Mesenchymal stem cell (in vitro differentiated cells and primary cell): ENCODE measurements around the gene SLC25A13.

Experiments
- DNase-seq: peaks from one replicate; pipeline ENCODE4 v3.0.0-alpha.2; 2013
- H2AFZ ChIP-seq: one replicate; pipeline ENCODE4 v1.6.1; 2013; ENCODE audit warnings: low read depth, mild to moderate bottlenecking, control low read depth, inconsistent platforms, low read length, moderate library complexity
- H2AK5ac ChIP-seq: 2 replicates; pipeline ENCODE4 v1.6.1; 2013; ENCODE audit warnings: low read length, moderate library complexity, mild to moderate bottlenecking, inconsistent platforms; ENCODE audit not compliant: severe bottlenecking
- H2BK120ac ChIP-seq: one replicate; pipeline ENCODE4 v1.6.1; 2013; ENCODE audit warnings: low read depth, mild to moderate bottlenecking, inconsistent platforms, low read length, moderate library complexity
- H2BK12ac ChIP-seq, 2 experiments: one replicate each; pipeline ENCODE4 v1.6.1; 2013; ENCODE audit warnings: inconsistent platforms in 2 of 2, low read length in 2 of 2, mild to moderate bottlenecking in 2 of 2, moderate library complexity in 2 of 2, control low read depth in 1 of 2
- H2BK15ac ChIP-seq: one replicate; pipeline ENCODE4 v1.6.1; 2013; ENCODE audit warnings: mild to moderate bottlenecking, low read depth, inconsistent platforms; ENCODE audit not compliant: poor library complexity, severe bottlenecking
- H2BK5ac ChIP-seq: 2 replicates; pipeline ENCODE4 v1.6.1; 2013; ENCODE audit warnings: low read depth, mild to moderate bottlenecking, low read length, control low read depth, inconsistent platforms; ENCODE audit not compliant: poor library complexity, severe bottlenecking
- H3K14ac ChIP-seq, 2 experiments: one replicate each; pipeline ENCODE4 v1.6.1; 2013; ENCODE audit warnings: inconsistent platforms in 2 of 2, low read length in 2 of 2, control low read depth in 1 of 2, mild to moderate bottlenecking in 1 of 2, moderate library complexity in 1 of 2
- H3K18ac ChIP-seq, 2 experiments: one replicate each; pipeline ENCODE4 v1.6.1; 2013; ENCODE audit warnings: inconsistent platforms in 2 of 2, low read length in 2 of 2, control low read depth in 1 of 2, low read depth in 1 of 2, mild to moderate bottlenecking in 1 of 2
- H3K23ac ChIP-seq, 2 experiments: one replicate each; pipeline ENCODE4 v1.6.1; 2013; ENCODE audit warnings: inconsistent platforms in 2 of 2, low read length in 2 of 2, mild to moderate bottlenecking in 2 of 2, moderate library complexity in 2 of 2, control low read depth in 1 of 2
- H3K27ac ChIP-seq: 2 replicates; pipeline ENCODE4 v1.5.1; 2013; ENCODE audit warnings: mild to moderate bottlenecking, moderate library complexity, low read length, control low read depth, inconsistent platforms; ENCODE audit not compliant: poor library complexity, severe bottlenecking
- H3K27me3 ChIP-seq, 2 experiments: 2 replicates each; pipeline versions ENCODE4 v1.6.1 to v1.7.0; 2013; ENCODE audit warnings: low read length in 2 of 2, mild to moderate bottlenecking in 2 of 2, moderate library complexity in 2 of 2, control low read depth in 1 of 2, inconsistent platforms in 1 of 2; ENCODE audit not compliant: control insufficient read depth in 1 of 2, insufficient read depth in 1 of 2
- H3K36me3 ChIP-seq, 2 experiments: 2 replicates each; pipeline versions ENCODE4 v1.6.1 to v1.7.0; 2013; ENCODE audit warnings: low read length in 2 of 2, control low read depth in 1 of 2, inconsistent platforms in 1 of 2, low read depth in 1 of 2, mild to moderate bottlenecking in 1 of 2; ENCODE audit not compliant: insufficient read depth in 2 of 2, control insufficient read depth in 1 of 2
- H3K4ac ChIP-seq, 2 experiments: one replicate each; pipeline ENCODE4 v1.6.1; 2013; ENCODE audit warnings: inconsistent platforms in 2 of 2, low read length in 2 of 2, mild to moderate bottlenecking in 2 of 2, moderate library complexity in 2 of 2, control low read depth in 1 of 2, low read depth in 1 of 2
- H3K4me1 ChIP-seq: 2 replicates; pipeline ENCODE4 v1.6.1; 2013; ENCODE audit warnings: low read depth, low read length, control low read depth; ENCODE audit not compliant: control insufficient read depth, insufficient read depth
- H3K4me2 ChIP-seq: 2 replicates; pipeline ENCODE4 v1.6.1; 2013; ENCODE audit warnings: low read length, mild to moderate bottlenecking, inconsistent platforms; ENCODE audit not compliant: poor library complexity, severe bottlenecking
- H3K4me3 ChIP-seq, 2 experiments: 2 replicates each; pipeline versions ENCODE4 v1.5.1 to v1.7.0; 2013; ENCODE audit warnings: low read length in 2 of 2, mild to moderate bottlenecking in 2 of 2, control low read depth in 1 of 2, low read depth in 1 of 2; ENCODE audit not compliant: insufficient read depth in 1 of 2
- H3K79me1 ChIP-seq: replicated peaks from 2 replicates; pipeline ENCODE4 v1.6.1; 2013; ENCODE audit warnings: mild to moderate bottlenecking, control low read depth, low read length, inconsistent platforms; ENCODE audit not compliant: poor library complexity, severe bottlenecking
- H3K9ac ChIP-seq: 2 replicates; pipeline ENCODE4 v1.7.0; 2013; ENCODE audit warnings: mild to moderate bottlenecking, low read length, moderate library complexity
- H3K9me3 ChIP-seq: 2 replicates; pipeline ENCODE4 v1.7.0; 2013; ENCODE audit warnings: mild to moderate bottlenecking, low read length; ENCODE audit not compliant: control insufficient read depth
- H4K8ac ChIP-seq: one replicate; pipeline ENCODE4 v1.6.1; 2013; ENCODE audit warnings: inconsistent platforms, mild to moderate bottlenecking, low read length, moderate library complexity
- H4K91ac ChIP-seq: one replicate; pipeline ENCODE4 v1.6.1; 2013; ENCODE audit warnings: mild to moderate bottlenecking, low read length, inconsistent platforms
- WGBS: methylation state at CpG from one replicate; pipeline ENCODE4 v1.1.7; 2013; ENCODE audit warnings: mixed read lengths; 5-methylcytosine and 5-hydroxymethylcytosine counted together

The SLC25A13 gene

DNA sequence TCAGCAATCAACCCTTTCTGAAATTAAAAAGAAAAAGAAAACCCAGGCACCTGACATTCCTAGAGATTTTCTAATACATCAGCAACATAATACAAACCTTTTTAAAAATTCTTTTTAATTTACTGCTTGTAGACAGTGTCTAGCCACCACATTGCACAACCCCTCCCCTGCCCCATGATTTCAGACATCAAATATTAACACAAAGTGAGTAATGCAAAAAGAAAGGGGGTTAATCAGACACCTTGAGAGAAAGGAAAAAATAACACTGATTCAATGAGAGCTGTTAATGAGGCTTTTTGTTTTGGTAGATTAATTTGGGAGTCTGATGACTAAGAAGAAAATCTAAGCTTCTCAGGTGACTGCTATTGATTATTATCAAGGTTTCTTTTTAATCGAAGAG lies 55.3 kb downstream of the SLC25A13 start:
- Histone ChIP-seq H3K4me2 (no peak overlapping the region), H3K4ac (no peak overlapping the region)

DNA sequence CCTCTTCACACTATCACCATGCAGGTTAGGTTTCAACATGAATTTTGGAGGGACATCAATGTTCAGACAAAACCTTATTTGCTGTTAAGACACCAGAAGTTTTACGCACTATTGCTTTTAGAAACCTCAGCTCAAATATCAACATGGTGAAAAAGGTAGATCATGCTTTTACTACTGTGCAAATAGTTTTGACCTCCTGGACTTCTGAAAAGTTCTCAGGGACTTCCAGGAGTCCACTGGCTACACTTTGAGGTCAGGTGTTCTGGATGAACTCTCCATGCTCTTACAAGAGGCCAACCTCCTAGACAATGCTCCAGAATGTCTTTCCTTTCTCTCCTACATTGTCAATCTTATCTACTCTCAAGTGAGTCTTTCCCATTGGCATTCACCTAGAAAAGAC lies 55.9 kb downstream of the SLC25A13 start:
- Histone ChIP-seq H2BK5ac (no peak overlapping the region), H3K23ac (no peak overlapping the region), H2BK120ac (no peak overlapping the region), H3K14ac (no peak overlapping the region), H3K4me3 (no peak overlapping the region), H2BK15ac (no peak overlapping the region), H2BK12ac (no peak overlapping the region), H3K4me1 (no peaks in the 10 kb centered on the region), H3K9ac (no peak overlapping the region), H2AK5ac (no peak overlapping the region), H3K79me1 (peaks cover 21% of the 10 kb centered on the region), H3K36me3 (peaks cover 5 to 15% of the 10 kb centered on the region in 2 experiments), H3K18ac (no peak overlapping the region), H2AFZ (no peak overlapping the region), H4K8ac (no peak overlapping the region), H3K27me3 (no peaks in the 10 kb centered on the region), H4K91ac (no peak overlapping the region), H3K9me3 (no peaks in the 10 kb centered on the region), H3K4me2 (no peak overlapping the region), H3K27ac (no peak overlapping the region), H3K4ac (no peak overlapping the region)
- no peak for DNase-seq
- 100% methylated on average over 1 of the region's 1 CpG for WGBS

More for the DNA sequence above, 55.3 kb downstream of the SLC25A13 start:
- peaks cover 5 to 15% of the 10 kb centered on the region in 2 experiments for H3K36me3 ChIP-seq
- no peak overlapping the region for H2AK5ac ChIP-seq
- H4K91ac ChIP-seq: no peak overlapping the region
- H2BK120ac ChIP-seq: no peak overlapping the region
- no peak overlapping the region for H3K23ac ChIP-seq
- no peak overlapping the region for H2BK15ac ChIP-seq
- DNase-seq: no peak
- no CpG with 5 or more reads among the region's 1 CpG for WGBS
- H3K9me3 ChIP-seq: no peaks in the 10 kb centered on the region
- no peak overlapping the region for H3K18ac ChIP-seq
- no peak overlapping the region for H3K14ac ChIP-seq
- no peak overlapping the region for H3K27ac ChIP-seq
- no peak overlapping the region for H2BK5ac ChIP-seq
- H4K8ac ChIP-seq: no peak overlapping the region
- H2BK12ac ChIP-seq: no peak overlapping the region
- H3K4me1 ChIP-seq: no peaks in the 10 kb centered on the region
- no peak overlapping the region for H2AFZ ChIP-seq
- no peak overlapping the region for H3K4me3 ChIP-seq
- peaks cover 21% of the 10 kb centered on the region for H3K79me1 ChIP-seq
- H3K27me3 ChIP-seq: no peaks in the 10 kb centered on the region
- H3K9ac ChIP-seq: no peak overlapping the region

GRCh38 chr7:96253964-96254363 lies 67.9 kb downstream of the SLC25A13 start:
- Histone ChIP-seq H3K4ac (no peak overlapping the region), H2BK12ac (no peak overlapping the region), H4K91ac (no peak overlapping the region), H4K8ac (no peak overlapping the region), H2AFZ (no peak overlapping the region), H3K23ac (no peak overlapping the region), H3K27ac (no peak overlapping the region), H3K4me1 (no peaks in the 10 kb centered on the region), H3K36me3 (no peaks in the 10 kb centered on the region), H2BK5ac (no peak overlapping the region), H3K27me3 (no peaks in the 10 kb centered on the region), H2BK15ac (no peak overlapping the region), H3K4me2 (no peak overlapping the region), H3K79me1 (peaks cover 15% of the 10 kb centered on the region), H3K9me3 (peaks cover 9% of the 10 kb centered on the region), H2AK5ac (no peak overlapping the region), H2BK120ac (no peak overlapping the region), H3K4me3 (no peak overlapping the region), H3K9ac (no peak overlapping the region), H3K14ac (no peak overlapping the region), H3K18ac (no peak overlapping the region)
- 94% methylated on average over 3 of the region's 3 CpGs for WGBS
- no peak for DNase-seq

DNA sequence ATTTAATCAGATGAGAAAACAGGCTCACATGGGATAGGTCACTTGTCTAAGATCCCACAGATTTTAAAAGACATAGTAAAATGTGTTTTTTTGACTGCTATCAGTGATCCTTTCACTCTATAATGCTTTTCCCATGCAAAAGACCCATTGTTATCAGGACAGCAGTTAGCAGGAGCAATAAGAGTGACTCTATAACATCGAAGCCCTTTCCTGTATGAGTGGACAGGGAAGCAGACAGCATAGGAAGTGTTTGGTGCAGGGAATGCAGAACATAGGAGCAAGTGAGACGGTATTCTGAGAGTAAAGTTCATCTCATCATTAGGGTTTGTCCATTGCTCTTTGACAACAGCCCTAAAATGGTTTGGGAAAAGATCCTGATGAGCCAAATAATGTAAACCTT lies 68.5 kb downstream of the SLC25A13 start:
- H2AFZ ChIP-seq: no peak overlapping the region
- H2BK120ac ChIP-seq: no peak overlapping the region
- H3K4me1 ChIP-seq: no peaks in the 10 kb centered on the region
- no peak overlapping the region for H3K23ac ChIP-seq
- 93% methylated on average over 2 of the region's 2 CpGs for WGBS
- H3K4me2 ChIP-seq: no peak overlapping the region
- peaks cover 15% of the 10 kb centered on the region for H3K79me1 ChIP-seq
- H3K9me3 ChIP-seq: peaks cover 9% of the 10 kb centered on the region
- no peak overlapping the region for H3K9ac ChIP-seq
- H3K36me3 ChIP-seq: no peaks in the 10 kb centered on the region
- no peaks in the 10 kb centered on the region for H3K27me3 ChIP-seq
- no peak overlapping the region for H3K4me3 ChIP-seq
- no peak overlapping the region for H3K18ac ChIP-seq
- H3K14ac ChIP-seq: no peak overlapping the region
- no peak overlapping the region for H4K8ac ChIP-seq
- no peak overlapping the region for H2BK12ac ChIP-seq
- no peak overlapping the region for H2AK5ac ChIP-seq
- no peak overlapping the region for H3K4ac ChIP-seq
- no peak overlapping the region for H4K91ac ChIP-seq
- H2BK15ac ChIP-seq: no peak overlapping the region
- no peak overlapping the region for H3K27ac ChIP-seq
- H2BK5ac ChIP-seq: no peak overlapping the region
- DNase-seq: no peak
